ENCODE results near the gene PLPPR3.

PLPPR3 gene

GRCh38 chr19:807627-808422, 13.9 kb downstream of the PLPPR3 start:
- no peak for DNase-seq

GRCh38 chr19:806815-807421, 14.8 kb downstream of the PLPPR3 start:
- DNase-seq: no peak

GRCh38 chr19:805600-806550, 15.9 kb downstream of the PLPPR3 start:
- DNase-seq: no peak

- no peak for DNase-seq
Measured at GRCh38 chr19:805166-805551, 16.6 kb downstream of the PLPPR3 start.

- no peak for DNase-seq
Measured at GRCh38 chr19:804419-805165, 17.2 kb downstream of the PLPPR3 start.

- DNase-seq: no peak
Measured at GRCh38 chr19:803686-804418, 17.9 kb downstream of the PLPPR3 start.

- no peak for DNase-seq
Measured at GRCh38 chr19:803099-803561, 18.6 kb downstream of the PLPPR3 start.

- DNase-seq: no peak
Measured at GRCh38 chr19:802498-803098, 19.2 kb downstream of the PLPPR3 start.

GRCh38 chr19:801861-802497, 19.8 kb downstream of the PLPPR3 start:
- no peak for DNase-seq

- no peak for DNase-seq
Measured at GRCh38 chr19:801030-801860, 20.5 kb downstream of the PLPPR3 start.

GRCh38 chr19:800360-801029, 21.3 kb downstream of the PLPPR3 start:
- no peak for DNase-seq

GRCh38 chr19:799076-799881, 22.5 kb downstream of the PLPPR3 start:
- no peak for DNase-seq

GRCh38 chr19:798415-799075, 23.2 kb downstream of the PLPPR3 start:
- no peak for DNase-seq

GRCh38 chr19:797528-798414, 24.0 kb downstream of the PLPPR3 start:
- DNase-seq: peak; percentile 78 to 89 (median 84)

GRCh38 chr19:796692-797527, 24.8 kb downstream of the PLPPR3 start, which contains the start of gene PTBP1:
Gene PTBP1 (plus strand): TSS chr19:797452. CDS start chr19:797498, 46 bp downstream.
- peak; percentile 96 to 100 (median 100) for DNase-seq
